CD4-positive, alpha-beta T cell treated with Interleukin-6 for 4 hours (primary cell): ENCODE measurements around the gene SLFN12L.
"Not testable (repeated sequence)": the region's sequence is repeated elsewhere in the genome, so short reads cannot be mapped to it uniquely, and the experiment has no call there.

Source experiments
- DNase-seq: peaks from one replicate; pipeline ENCODE4 v3.0.0-alpha.2; 2020; ENCODE audit warnings: mixed read lengths

SLFN12L gene

DNA sequence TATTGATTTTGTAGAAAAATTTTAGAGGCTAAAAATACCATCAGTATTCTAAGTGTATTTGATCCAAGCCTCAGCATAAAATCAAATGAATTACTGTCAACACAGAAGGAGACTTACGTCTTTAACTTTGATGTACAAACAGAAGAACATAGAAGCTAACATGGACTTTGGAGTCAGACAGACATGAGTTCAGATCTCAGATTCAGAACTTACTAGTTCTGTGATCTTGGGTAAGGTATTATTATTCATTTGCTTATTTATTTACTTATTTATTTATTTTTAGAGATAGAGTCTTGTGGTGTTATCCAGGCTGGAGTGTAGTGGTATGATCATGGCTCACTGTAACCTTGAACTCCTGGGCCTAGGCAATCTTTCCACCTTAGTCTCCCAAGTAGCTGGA is 4.0 kb upstream of the SLFN12L start:
- no peak for DNase-seq

DNA sequence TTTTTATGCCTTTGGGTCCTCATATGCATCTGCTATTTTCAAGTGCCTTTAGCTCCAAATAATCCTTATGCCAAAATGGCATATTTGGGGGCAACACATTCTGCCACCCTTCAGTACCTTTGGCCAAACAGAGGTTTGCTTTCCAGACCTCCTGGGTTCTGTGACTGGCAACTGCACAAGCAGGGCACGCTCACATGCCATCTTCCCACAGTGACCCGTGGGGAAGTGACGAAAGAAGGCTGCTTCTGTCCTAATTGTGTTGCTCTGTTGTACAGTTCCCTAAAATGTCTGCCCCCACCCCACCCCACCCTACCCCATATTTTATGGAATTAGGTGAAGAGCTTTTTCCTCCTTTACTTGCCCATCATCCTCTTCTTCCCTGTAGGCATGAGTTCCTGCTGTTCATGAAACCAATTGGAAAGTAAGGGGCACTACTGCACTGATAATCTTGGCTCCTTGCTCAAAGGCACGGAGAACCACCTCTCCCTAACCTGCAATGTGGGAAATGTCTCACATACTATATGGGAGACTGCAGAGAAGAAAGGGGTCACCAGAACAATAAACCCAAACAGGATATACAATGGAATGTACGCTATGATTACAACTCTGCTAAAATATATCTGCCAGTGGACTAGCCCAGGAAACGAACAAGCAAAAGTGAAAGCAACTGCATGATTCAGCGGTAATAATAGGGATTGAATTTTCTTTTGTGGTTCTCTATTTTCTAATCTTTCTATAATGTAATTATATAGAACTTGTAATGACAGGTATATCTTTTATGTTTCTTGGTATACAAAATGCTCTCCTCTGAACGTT is 3.3 kb upstream of the SLFN12L start:
- DNase-seq, result peak; percentile 56

DNA sequence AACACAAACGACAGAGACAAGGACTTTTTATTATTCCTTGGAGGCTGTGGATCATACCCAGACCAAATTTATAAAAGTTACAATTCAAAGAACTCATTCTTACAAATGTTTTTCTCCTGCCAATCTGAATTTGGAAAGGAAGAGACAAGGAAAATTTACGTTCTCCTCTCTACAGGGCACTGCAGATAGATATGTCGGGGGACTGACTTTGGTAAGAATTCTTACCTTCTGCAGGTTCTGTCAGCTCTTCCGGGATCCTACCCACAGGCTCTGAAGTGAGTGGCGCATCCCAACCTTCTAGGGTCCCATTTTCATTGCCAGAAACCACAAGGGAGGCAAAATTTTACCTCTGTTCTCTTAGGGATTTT is 2.2 kb upstream of the SLFN12L start:
- DNase-seq, result no peak

DNA sequence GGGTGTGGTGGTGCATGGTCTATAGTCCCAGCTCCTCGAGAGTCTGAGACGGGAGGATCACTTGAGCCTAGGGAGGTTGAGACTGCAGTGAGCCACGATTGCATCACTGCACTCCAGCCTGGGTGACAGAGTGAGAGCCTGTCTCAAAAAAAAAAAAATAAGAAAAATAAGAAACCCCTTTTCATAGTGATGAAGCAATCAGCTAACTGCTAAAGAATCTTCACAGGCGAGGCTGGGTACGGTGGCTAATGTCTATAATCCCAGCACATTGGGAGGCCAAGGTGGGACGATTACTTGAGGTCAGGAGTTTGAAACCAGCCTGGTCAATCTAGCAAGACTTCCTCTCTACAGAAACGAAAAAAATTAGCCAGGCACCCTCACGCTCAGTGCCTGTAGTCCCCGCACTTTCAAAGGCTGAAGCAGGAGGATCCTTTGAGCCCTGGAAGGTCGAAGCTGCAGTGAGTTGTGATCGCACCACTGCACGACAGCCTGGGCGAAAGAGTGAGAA is 760 bp downstream of the SLFN12L start:
- DNase-seq, result peak; percentile 56

DNA sequence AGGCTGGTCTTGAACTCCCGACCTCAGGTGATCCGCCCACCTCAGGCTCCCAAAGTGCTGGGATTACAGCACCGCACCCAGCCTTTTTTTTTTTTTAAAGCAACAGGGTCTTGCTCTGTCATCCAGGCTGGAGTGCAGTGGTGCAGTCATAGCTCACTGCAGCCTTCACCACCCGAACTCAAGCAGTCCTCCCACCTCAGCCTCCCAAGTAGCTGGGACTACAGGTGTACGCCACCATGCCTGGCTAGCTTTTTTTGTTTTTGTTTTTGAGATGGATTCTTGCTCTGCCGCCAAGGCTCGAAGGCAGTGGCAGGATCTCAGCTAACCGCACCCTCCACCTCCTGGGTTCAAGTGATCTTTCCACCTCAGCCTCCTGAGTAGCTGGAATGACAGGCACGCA is 2.1 kb downstream of the SLFN12L start:
- DNase-seq, result peak; percentile 25

DNA sequence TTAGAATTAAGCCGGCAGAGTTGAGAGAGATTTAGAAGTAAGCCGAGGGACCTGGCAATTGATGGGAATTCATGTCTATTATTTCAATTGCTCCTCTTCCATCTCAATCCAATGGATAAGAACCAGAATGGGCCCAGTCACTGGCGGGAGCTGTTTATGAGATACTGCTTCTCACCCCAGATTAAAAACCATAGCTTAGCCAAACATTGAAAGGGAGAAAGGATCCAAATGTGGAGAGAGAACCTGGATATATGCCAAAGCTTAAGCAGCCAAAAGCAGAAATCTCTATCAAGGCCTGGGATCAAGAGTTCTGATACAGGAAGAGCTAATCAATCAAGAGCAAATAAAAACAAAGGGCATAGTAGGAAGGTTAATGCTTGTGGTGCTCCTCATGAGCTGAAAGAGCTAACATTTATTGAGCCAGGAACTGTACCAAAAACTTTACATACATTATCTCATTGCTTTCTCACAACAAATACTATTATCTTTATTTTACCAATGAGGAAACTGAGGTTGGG is 2.8 kb downstream of the SLFN12L start:
- no peak for DNase-seq

DNA sequence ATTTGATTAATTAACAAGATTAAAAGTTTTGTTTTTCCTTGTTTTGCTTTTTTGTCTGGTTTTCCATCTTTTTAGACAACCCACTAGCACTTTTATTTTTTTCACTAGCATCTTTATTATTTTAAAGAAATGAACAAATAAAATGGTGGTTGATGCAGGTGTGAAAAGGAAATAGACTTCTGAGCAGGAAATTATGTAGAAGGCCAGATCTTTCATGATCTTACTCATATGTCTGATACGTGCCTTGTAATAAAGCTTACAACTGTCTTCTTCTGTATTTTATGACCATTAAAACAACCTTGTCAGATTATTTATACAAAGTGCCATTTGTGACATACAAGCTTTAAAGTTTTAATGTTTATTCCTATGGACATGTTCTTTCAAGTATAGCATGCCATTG is 6.3 kb downstream of the SLFN12L start:
- no peak for DNase-seq

DNA sequence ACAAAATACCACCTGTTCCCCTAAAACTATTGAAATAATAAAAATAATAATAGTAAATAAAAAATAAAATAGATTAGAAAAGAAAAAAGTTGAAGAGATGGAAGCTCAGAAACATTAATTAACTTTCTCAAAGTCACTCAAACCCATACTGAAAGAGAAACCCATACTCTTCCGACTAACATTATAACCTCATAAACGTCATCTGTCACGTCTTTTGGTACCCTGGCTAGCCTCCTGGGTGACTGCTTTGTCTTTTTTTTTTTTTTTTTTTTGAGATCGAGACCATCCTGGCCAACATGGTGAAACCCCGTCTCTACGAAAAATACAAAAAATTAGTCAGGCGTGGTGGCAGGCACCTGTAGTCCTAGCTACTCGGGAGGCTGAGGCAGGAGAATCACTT is 7.6 kb downstream of the SLFN12L start:
- DNase-seq, result no peak

DNA sequence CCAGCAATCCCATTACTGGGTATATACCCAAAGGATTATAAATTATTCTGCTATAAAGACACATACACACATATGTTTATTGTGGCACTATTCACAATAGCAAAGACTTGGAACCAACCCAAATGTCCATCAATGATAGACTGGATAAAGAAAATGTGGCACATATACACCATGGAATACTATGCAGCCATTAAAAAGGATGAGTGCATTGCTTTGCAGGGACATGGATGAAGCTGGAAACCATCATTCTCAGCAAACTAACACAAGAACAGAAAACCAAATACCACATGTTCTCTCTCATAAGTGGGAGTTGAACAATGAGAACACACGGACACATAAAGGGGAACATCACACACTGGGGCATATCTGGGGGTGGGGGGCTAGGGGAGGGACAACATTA is 8.2 kb downstream of the SLFN12L start:
- not testable (repeated sequence) for DNase-seq

DNA sequence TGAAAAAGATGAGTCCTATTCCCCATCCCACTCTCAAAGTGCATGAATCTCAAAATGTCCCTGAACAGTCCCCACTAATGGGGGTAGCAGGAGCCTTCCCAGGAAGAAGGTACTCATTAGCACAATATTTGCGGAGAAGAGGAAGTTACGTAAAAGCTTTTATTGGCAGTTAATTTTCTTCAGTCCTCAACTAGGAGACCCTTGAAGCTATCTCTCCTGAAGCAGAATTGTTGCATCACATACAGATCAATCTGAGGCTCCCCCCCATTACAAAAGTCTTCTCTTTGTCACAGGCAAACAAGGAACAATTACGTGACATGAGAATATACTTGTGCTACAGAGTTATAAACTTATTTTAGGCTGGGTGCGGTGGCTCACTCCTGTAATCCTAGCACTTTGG is 14.2 kb downstream of the SLFN12L start:
- DNase-seq, result no peak

DNA sequence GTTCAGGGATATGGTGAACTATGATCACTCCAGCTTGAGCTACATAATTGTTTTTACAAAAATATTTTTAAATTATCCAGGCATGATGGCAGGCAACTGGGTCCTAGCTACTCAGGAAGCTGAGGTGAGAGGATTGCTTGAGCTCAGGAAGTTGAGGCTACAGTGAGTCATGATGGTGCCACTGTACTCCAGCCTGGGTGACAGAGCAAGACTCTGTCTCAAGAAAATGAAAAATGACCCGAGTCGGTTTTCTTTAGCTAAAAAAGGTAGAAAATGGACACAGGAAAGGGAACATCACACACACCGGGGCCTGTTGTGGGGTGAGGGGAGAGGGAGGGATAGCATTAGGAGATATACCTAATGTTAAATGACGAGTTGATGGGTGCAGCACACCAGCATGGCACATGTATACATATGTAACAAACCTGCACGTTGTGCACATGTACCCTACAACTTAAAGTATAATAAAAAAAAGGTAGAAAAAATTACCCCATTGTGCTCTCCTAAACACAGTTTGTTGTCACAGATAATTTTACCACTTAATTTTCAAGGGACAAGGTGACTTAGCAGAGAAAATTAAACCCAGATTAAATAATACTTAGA is 15.7 kb downstream of the SLFN12L start:
- DNase-seq, result peak; percentile 69

DNA sequence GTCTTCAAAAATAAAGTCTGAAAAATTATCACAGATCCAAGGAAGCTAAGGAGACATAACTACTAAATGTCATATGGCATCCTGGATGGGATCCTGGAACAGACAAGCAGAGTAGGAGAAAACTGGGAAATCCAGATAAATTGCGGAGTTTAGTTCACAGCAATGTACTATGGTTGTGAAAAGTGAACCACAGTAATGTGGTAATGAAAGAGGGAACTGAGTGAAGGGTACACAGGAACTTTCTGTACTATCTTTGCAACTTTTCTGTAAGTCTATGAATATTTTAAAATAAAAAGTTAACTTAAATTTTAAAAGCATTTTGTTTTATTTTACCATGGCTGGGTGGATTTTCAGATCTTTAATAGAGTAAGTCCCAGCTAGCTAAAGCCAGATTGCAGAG is 16.3 kb downstream of the SLFN12L start:
- no peak for DNase-seq

DNA sequence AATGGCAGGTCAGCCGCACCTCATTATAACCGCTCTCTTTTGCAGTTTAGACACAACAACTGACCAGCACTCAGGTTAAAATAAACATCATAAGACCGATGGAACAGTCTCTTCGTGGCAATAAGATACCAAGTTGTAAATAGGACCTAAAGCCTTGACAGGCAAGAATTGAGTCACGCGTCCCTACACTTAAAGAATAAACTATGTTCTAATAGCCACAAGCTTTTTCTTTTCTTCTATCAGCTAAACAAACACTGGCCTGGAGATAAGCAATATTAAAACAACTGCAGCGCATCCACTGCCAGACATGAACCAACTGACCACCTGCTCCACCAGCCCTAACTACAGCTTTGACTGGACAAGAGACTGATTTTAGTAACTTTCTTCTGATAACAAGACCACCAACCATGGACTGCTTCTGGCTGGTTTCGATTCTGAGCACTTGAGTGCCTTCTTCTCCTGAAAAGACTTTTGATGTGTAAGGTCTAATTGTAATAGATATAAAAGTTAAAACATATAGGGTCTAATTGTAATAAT is 17.5 kb downstream of the SLFN12L start:
- DNase-seq, result no peak

DNA sequence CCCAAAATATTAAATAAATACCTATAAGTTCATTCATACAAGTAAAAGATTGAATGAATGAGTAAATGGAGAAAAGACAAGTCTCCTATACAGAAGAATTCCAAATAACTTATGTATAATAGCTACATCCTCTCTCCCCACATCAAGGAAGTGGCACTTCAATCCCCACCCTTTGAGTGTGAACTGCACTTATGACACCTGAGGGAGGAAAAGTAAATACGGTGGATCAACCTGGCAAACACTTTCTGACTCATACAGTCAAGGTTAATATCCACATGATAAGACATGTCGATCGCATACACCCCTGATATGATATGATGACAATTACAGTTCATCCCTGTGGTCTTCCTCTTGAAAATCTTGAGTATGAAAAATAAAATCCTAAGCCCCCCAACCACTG is 18.0 kb downstream of the SLFN12L start:
- peak; percentile 31 for DNase-seq

DNA sequence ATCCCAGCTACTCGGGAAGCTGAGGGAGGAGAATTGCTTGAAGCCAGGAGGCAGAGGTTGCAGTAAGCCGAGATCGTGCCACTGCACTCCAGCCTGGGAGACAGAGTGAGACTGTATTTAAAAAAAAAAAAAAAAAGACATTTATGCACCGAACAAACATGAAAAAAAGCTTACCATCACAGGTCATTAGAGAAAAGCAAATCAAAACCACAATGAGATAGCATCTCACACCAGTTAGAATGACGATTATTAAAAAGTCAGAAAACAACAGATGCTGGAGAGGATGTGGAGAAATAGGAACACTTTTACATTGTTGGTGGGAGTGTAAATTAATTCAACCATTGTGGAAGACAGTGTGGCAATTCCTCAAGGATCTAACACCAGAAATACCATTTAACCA is 19.0 kb downstream of the SLFN12L start:
- DNase-seq, result not testable (repeated sequence)

DNA sequence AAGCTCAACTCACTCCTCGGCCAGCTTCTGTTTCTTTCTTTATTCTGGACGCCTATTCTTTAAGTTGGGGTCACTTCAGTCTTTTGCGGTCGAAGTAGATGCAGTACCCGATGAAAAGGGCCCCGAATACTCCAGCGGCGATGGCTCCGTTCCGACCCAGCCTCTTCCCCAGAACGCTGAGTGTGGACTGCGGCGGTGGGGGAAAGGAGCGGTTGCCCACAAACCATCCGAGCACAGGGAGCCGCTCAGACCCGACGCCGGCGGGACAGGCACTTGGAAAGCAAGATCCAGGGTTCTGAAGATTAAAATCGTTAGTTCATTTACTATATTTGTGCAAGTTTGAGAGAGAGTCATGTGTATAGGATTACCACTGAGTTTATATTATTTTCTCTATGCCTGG is 22.5 kb downstream of the SLFN12L start:
- no peak for DNase-seq

DNA sequence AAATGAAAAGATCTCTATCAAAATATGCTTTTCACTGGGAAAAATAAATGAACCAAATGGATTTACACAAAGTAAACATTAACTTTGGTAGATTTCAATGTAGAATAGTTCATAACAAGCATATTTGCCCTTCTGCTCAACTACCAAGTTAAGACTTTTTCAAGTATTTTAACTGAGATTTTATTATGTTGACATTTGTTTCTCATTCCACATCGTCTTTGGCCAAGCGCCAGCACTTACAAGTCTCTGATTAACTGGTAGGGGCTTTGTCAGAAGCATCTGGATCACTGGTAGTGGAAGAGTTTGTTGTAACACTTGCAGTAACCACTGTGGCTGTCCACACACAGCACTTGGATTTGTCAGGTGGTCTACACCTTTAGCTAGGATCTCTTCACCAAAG is 22.9 kb downstream of the SLFN12L start:
- DNase-seq, result peak; percentile 27

DNA sequence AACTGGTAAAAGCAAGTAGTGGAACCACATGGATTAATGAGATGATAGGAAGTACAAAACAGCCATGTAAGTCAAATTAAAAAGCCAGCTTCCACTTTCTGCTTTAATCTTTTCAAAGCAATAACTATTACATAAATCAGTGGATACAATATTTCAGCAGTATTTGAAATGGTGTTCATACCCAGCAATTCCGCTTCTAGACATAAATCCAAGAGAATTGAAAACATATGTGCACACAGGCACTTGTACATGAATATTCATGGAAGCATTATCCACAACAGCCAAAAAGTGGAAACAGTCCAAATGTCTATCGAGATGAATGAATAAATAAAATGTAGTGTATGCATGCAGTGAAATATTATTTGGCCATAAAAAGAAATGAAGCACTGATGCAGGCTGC is 27.4 kb downstream of the SLFN12L start:
- no peak for DNase-seq

DNA sequence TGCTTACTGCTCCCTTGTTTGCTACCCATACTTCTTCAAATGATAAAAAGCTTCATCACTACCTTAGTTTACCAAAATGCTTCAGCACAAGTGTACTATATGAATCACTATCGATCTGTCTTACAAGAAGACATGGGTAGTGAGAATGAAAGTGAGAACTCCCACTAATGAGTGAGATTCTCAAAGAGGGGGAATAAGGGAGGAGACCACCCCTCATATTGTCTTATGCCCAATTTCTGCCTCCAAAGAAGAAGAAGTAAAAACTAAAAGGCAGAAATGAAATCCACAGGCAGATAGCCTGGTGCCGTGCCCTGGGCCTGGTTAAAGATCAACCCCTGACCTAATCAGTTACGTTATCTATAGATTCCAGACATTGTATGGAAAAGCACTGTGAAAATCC is 29.8 kb downstream of the SLFN12L start:
- not testable (repeated sequence) for DNase-seq

DNA sequence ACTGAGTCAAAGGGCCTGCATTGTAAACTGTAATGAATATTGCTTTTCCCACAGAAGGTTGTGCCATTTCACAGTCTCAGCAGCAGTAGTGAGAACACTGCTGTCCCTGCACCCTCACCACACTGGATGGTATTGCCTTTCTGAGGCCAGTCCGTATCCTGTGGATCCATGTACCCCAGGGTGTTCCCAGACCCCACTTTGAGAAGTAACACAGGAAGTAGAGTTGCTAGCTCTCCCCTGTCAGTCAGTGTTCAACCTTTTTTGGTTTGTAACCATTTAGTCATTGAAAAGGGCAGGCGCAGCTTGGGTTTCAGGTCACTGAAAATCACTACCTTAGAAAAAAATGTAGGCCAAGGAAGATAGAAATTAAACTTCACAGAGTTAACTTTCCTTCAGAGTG is 37.9 kb downstream of the SLFN12L start:
- DNase-seq, result no peak

DNA sequence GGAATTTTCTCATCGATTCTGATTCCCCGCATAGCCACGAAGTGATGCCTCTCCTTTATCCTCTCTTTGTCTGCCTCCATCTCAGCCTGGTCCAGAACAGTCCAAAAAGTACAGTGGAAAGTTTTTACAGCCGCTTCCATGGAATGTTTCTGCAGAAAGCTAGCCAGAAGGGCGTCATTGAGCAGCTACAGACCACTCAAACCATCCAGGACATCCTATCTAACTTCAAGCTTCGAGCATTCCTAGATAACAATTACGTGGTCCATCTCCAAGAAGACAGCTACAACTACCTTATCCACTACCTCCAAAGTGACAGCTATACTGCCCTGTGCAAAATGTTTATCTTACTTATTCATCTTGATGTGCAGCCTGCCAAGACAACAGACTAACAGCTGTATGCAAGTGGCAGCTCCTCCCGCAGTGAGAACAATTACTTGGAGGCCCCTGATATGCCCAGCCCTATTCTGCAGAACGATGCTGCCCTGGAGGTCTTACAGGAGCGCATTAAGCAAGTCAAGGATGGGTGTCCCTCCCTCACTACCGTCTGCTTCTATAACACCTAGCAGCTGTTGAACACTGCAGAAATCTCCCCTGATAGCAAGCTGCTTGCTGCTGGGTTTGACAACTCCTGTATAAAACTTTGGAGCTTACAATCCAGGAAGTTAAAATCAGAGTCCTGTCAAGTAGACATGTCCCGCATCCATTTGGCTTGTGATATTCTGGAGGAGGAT is 38.9 kb downstream of the SLFN12L start:
- DNase-seq, result no peak

DNA sequence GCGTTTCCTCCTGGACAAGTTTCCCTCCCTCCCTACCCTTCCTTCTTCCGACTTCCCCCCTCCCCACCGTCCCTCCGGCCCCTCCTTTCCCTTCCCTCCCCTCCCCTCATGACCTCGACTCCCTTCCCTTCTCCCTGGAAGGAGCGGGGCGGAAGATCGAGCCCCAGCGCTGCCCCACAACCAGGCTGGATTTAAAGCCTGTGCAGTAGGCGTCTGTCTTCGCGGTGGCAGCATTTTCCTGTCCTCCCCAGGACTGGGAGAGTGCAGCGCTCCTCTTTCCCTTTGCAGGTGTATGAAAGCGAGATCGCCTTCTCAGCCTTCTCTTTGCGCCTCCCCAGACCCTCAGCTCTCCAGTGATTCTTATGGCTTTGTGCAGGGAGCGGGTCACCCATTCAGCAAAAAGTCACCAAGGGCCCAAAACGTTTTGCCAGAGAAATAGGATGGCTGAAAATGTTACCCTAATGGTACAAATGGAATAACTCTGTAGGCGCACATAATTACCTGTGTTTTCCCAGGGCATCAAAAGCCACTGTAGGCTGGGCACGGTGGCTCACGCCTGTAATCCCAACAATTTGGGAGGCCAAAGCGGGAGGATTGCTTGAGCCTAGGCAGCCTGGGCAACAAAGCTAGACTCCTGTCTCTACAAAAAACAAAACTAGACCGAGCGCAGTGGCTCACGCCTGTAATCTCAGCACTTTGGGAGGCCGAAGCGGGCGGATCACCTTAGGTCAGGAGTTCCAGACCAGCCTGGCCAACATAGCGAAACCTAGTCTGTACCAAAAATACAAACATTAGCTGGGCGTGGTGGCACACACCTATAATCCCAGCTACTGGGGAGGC is 40.8 kb downstream of the SLFN12L start:
- DNase-seq, result peak; percentile 4
